B cell (primary cell): Measurements from ENCODE around the gene TCF23. TPM values are rescaled to one million over a fixed set of nuclear protein-coding genes. Genes with fewer than 3 reads are reported as not detected.

ENCODE experiments used
- ATAC-seq: fragments of 200-7000 bp; cut with Tn5 transposase; one replicate; pipeline ENCODE4 v1.10.0; 2021; ENCODE audit warnings: low read depth, mild to moderate bottlenecking, moderate number of reproducible peaks, moderate library complexity
- CTCF ChIA-PET: fragments of 350-600 bp; sonication (Branson Sonifier 250); formaldehyde crosslinking; loops from one replicate; lab custom pipeline; 2021; ENCODE audit warnings: antibody characterized with exemption, inconsistent platforms; lab: Charles Lee
- POLR2A ChIA-PET: fragments of 350-600 bp; sonication (Branson Sonifier 250); formaldehyde crosslinking; loops from one replicate; lab custom pipeline; 2021; ENCODE audit warnings: antibody characterized with exemption; lab: Charles Lee
- DNase-seq: peaks from one replicate; pipeline ENCODE4 v3.0.0; 2013
- H2AFZ ChIP-seq: 2 replicates; pipeline ENCODE4 v1.6.1; 2012; ENCODE audit warnings: mild to moderate bottlenecking, low read depth, low read length; ENCODE audit not compliant: insufficient read depth, poor library complexity, severe bottlenecking
- H3K27ac ChIP-seq, 2 donors: 1 replicate in 1 of 2; 2 replicates in 1 of 2; pipeline ENCODE4 v1.5.1; 2012 to 2013; ENCODE audit warnings: low read length in 2 of 2, mild to moderate bottlenecking in 2 of 2, moderate library complexity in 1 of 2
- H3K27me3 ChIP-seq, 4 experiments: fragments of 200-600 bp in 1 of 4; sonication (generic) in 1 of 4; replicated peaks in 1 of 4; 1 replicate in 2 of 4; 2 replicates in 2 of 4; pipeline versions ENCODE4 v1.6.1 to v1.7.0; 2013 to 2016; ENCODE audit warnings: low read length in 3 of 4, mild to moderate bottlenecking in 2 of 4, mixed read lengths in 1 of 4, moderate library complexity in 1 of 4; ENCODE audit not compliant: insufficient read depth in 4 of 4, control insufficient read depth in 3 of 4; ENCODE audit errors: control extremely low read depth in 1 of 4
- H3K36me3 ChIP-seq, 2 experiments: replicated peaks in 1 of 2; 1 replicate in 1 of 2; 2 replicates in 1 of 2; pipeline versions ENCODE4 v1.6.1 to v1.7.1; 2013; ENCODE audit warnings: low read length in 1 of 2; ENCODE audit not compliant: insufficient read depth in 2 of 2, control insufficient read depth in 1 of 2; ENCODE audit errors: control extremely low read depth in 1 of 2, extremely low read depth in 1 of 2
- H3K4me1 ChIP-seq, 2 donors: fragments of 200-600 bp in 1 of 2; sonication (generic) in 1 of 2; 1 replicate in 1 of 2; 2 replicates in 1 of 2; pipeline versions ENCODE4 v1.5.1 to v1.6.1; 2013 to 2017; ENCODE audit warnings: low read length in 2 of 2; ENCODE audit not compliant: control insufficient read depth in 2 of 2, insufficient read depth in 2 of 2
- H3K4me2 ChIP-seq: replicated peaks from 2 replicates; pipeline ENCODE3; 2012; ENCODE audit warnings: mild to moderate bottlenecking, low read depth, low read length; ENCODE audit not compliant: poor library complexity, severe bottlenecking
- H3K4me3 ChIP-seq, 5 experiments: fragments of 200-600 bp in 1 of 5; sonication (generic) in 1 of 5; 1 replicate in 3 of 5; 2 replicates in 2 of 5; pipeline versions ENCODE4 v1.5.1 to v1.7.0; 2011 to 2016; ENCODE audit warnings: low read length in 4 of 5, mild to moderate bottlenecking in 4 of 5, low read depth in 2 of 5, control low read depth in 1 of 5, moderate library complexity in 1 of 5; ENCODE audit not compliant: insufficient read depth in 1 of 5; ENCODE audit errors: control extremely low read depth in 1 of 5, extremely low read depth in 1 of 5
- H3K79me2 ChIP-seq: fragments of 200-600 bp; sonication (generic); one replicate; pipeline ENCODE4 v1.6.0; 2016; ENCODE audit warnings: low read length; ENCODE audit not compliant: control insufficient read depth, insufficient read depth
- H3K9ac ChIP-seq: fragments of 200-600 bp; sonication (generic); 2 replicates; pipeline ENCODE4 v1.6.1; 2017; ENCODE audit warnings: mild to moderate bottlenecking, low read length, moderate library complexity
- H3K9me3 ChIP-seq, 3 donors: one replicate each; pipeline versions ENCODE4 v1.6.1 to v1.7.1; 2013; ENCODE audit warnings: low read length in 2 of 3; ENCODE audit not compliant: control insufficient read depth in 2 of 3, insufficient read depth in 1 of 3; ENCODE audit errors: control extremely low read depth in 1 of 3
- H4K20me1 ChIP-seq: 2 replicates; pipeline ENCODE4 v1.6.0; 2012; ENCODE audit warnings: mild to moderate bottlenecking, low read length; ENCODE audit not compliant: insufficient read depth, control insufficient read depth, poor library complexity, severe bottlenecking
- H3K27ac Mint-ChIP-seq: one replicate; pipeline ENCODE4 v1.8.0; 2021; ENCODE audit warnings: mixed read lengths
- H3K27me3 Mint-ChIP-seq: one replicate; pipeline ENCODE4 v1.8.0; 2021; ENCODE audit warnings: mixed read lengths
- H3K4me1 Mint-ChIP-seq: one replicate; pipeline ENCODE4 v1.8.0; 2021; ENCODE audit warnings: mixed read lengths
- H3K4me3 Mint-ChIP-seq: one replicate; pipeline ENCODE4 v1.8.0; 2021; ENCODE audit warnings: mixed read lengths
- H3K9me3 Mint-ChIP-seq: one replicate; pipeline ENCODE4 v1.8.0; 2022; ENCODE audit warnings: mixed read lengths; ENCODE audit not compliant: insufficient read depth
- EZH2 ChIP-seq: IDR thresholded peaks from 2 replicates; pipeline ENCODE4 v1.6.1; 2012; ENCODE audit warnings: borderline replicate concordance, low read depth, mild to moderate bottlenecking, moderate library complexity, low read length; ENCODE audit not compliant: insufficient read depth, poor library complexity, severe bottlenecking
- WGBS: methylation state at CpG from one replicate; pipeline ENCODE4 v1.1.5; 2013; ENCODE audit warnings: missing lambda C conversion rate; ENCODE audit not compliant: insufficient coverage; 5-methylcytosine and 5-hydroxymethylcytosine counted together
- intact Hi-C: fragments of 100-400 bp; cut with micrococcal nuclease; formaldehyde crosslinking; loops from one replicate; pipeline ENCODE4 v1.10.0; 2022
- polyA plus RNA-seq: library from polyadenylated mRNA; depleted of rRNA; stranded (reverse); fragments of >200 nt; gene quantifications from 2 replicates; pipeline ENCODE4 v1.2.3, GENCODE V29; 2012
- total RNA-seq, 2 donors: library from RNA; stranded (reverse); fragments of 120-200 nt in 1 of 2; gene quantifications; 1 replicate in 1 of 2; 2 replicates in 1 of 2; pipeline versions ENCODE4 v1.2.3 to v1.2.4, GENCODE V29; 2013 to 2022
- TF ChIP-seq, protein P1 (sequence below): fragments of 200-600 bp; IDR thresholded peaks from one replicate; pipeline ENCODE4 v1.8.0; 2022; ENCODE audit warnings: antibody characterized with exemption, mild to moderate bottlenecking

Gene TCF23
- total and polyA plus RNA-seq, 2 donors (not counting 1 experiment from before 2014, with no cell fraction given), result 0.10 TPM; not detected in 1

DNA sequence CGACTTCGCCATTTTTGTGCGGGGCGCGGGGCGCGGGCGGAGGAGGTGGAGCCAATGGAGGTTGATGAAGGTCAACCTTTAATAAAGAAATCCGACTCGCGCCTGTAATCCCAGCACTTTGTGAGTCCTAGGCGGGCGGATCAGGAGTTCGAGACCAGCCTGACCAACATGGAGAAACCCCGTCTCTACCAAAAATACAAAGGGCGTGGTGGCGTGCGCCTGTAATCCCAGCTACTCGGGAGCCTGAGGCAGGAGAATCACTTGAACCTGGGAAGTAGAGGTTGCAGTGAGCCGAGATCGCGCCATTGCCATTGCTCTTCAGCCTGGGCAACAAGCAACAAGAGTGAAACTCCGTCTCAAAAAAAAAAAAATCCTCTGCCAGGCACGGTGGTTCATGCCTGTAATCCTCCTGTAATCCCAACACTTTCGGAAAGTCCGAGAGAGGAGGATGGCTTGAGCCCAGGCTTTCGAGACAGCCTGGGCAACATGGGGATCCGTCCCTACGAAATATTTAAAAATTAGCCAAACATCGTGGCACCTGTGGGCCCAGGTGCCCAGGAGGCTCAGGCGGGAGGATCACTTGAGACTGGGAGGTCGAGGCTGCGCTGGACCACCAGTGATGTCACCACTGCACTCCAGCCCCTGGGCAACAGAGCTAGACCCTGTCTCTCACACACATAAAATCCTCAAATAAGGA, 13.9 kb upstream of the TCF23 start:
- Histone ChIP-seq H3K9me3 (no peaks in the 10 kb centered on the region), H3K79me2 (peaks cover 12% of the 10 kb centered on the region), H2AFZ (peak overlapping the region; percentile 92), H3K4me1 (peaks cover 17 to 25% of the 10 kb centered on the region in 2 donors), H3K4me2 (peak overlapping the region; percentile 93), H3K27me3 (no peaks in the 10 kb centered on the region), H4K20me1 (peaks cover 5% of the 10 kb centered on the region), H3K4me3 (peak overlapping the region in 4 of 5 experiments; percentile 75 to 89 (median 81)), H3K36me3 (peaks cover 0 to 25% of the 10 kb centered on the region in 2 experiments), H3K9ac (peak overlapping the region; percentile 88), H3K27ac (peak overlapping the region in 1 of 2 donors; percentile 39)
- TF ChIP-seq, protein P1, sequence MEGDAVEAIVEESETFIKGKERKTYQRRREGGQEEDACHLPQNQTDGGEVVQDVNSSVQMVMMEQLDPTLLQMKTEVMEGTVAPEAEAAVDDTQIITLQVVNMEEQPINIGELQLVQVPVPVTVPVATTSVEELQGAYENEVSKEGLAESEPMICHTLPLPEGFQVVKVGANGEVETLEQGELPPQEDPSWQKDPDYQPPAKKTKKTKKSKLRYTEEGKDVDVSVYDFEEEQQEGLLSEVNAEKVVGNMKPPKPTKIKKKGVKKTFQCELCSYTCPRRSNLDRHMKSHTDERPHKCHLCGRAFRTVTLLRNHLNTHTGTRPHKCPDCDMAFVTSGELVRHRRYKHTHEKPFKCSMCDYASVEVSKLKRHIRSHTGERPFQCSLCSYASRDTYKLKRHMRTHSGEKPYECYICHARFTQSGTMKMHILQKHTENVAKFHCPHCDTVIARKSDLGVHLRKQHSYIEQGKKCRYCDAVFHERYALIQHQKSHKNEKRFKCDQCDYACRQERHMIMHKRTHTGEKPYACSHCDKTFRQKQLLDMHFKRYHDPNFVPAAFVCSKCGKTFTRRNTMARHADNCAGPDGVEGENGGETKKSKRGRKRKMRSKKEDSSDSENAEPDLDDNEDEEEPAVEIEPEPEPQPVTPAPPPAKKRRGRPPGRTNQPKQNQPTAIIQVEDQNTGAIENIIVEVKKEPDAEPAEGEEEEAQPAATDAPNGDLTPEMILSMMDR, result no peak
- no peak for TF ChIP-seq EZH2
- Mint-ChIP-seq H3K27ac (peak overlapping the region; percentile 97), H3K9me3 (no peaks in the 10 kb centered on the region), H3K4me3 (peak overlapping the region; percentile 96), H3K27me3 (no peaks in the 10 kb centered on the region), H3K4me1 (peaks cover 23% of the 10 kb centered on the region)
- 54% methylated on average over 28 of the region's 33 CpGs for WGBS
- CTCF ChIA-PET, result interaction anchor here (1.0 to 2.8 kb wide), 4 partner anchors 11 to 172 kb away, joined by 5 to 19 read pairs (median 9); partner anchors contain the start of gene ABHD1
- peak; percentile 27 for DNase-seq
- intact Hi-C loops, result loop anchor here (1.0 kb wide), 10 partner anchors 12 to 235 kb away; partner anchors contain the start of genes ABHD1, ATRAID, CAD and EIF2B4
- POLR2A ChIA-PET, result interaction anchor here (0.6 to 3.4 kb wide), 5 partner anchors 11 to 185 kb away, joined by 3 to 29 read pairs (median 4); partner anchors contain the start of genes ABHD1, ATRAID and SLC5A6
- no peak for ATAC-seq

DNA sequence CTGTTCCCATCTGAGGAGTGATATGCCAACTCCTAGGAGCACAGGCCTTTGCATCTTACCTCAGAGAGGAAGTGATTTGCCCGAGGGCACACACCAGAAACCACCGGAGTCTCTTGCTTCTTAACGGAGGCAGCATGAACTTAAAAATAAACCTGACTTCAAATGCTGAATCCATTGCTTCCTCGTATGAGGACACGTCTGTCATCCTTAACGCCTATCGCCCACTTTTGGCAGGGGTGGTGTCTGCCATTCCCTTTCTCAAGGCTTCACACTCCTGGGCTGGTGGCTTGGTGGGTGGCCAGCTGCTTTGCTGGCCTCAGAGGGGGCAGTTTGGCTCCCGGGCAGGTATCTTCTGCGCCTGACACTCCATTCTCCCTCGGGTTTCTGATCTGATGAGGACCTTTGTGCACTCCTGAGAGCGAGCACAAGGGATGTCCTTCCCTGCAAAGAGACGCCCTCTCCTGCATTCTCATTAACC, 13.3 kb upstream of the TCF23 start:
- Histone ChIP-seq H3K9ac (no peak overlapping the region), H3K27me3 (no peaks in the 10 kb centered on the region), H3K4me3 (no peak overlapping the region), H4K20me1 (peaks cover 5% of the 10 kb centered on the region), H3K36me3 (peaks cover 0 to 21% of the 10 kb centered on the region in 2 experiments), H3K9me3 (no peaks in the 10 kb centered on the region), H2AFZ (peak overlapping the region; percentile 92), H3K79me2 (peaks cover 12% of the 10 kb centered on the region), H3K4me1 (peaks cover 17 to 25% of the 10 kb centered on the region in 2 donors), H3K4me2 (peak overlapping the region; percentile 93), H3K27ac (peak overlapping the region in 1 of 2 donors; percentile 39)
- TF ChIP-seq EZH2, result no peak
- TF ChIP-seq, protein P1, result no peak
- WGBS, result 60% methylated on average over 11 of the region's 12 CpGs
- CTCF ChIA-PET, result interaction anchor here (0.7 to 2.8 kb wide), 4 partner anchors 11 to 173 kb away, joined by 3 to 19 read pairs (median 8); partner anchors contain the start of gene ABHD1
- intact Hi-C loops, result no loop called here
- POLR2A ChIA-PET, result interaction anchor here (0.6 to 2.2 kb wide), 3 partner anchors 77 to 184 kb away, joined by 3 to 7 read pairs (median 4); partner anchors contain the start of genes ATRAID and SLC5A6
- peak; percentile 31 for DNase-seq
- Mint-ChIP-seq H3K4me3 (peak overlapping the region; percentile 96), H3K4me1 (peaks cover 23% of the 10 kb centered on the region), H3K27ac (peak overlapping the region; percentile 97), H3K27me3 (no peaks in the 10 kb centered on the region), H3K9me3 (no peaks in the 10 kb centered on the region)
- no peak for ATAC-seq
